T-helper 2 cell treated with Interferon-gamma antibody and Interleukin-4, amounts not matched to agents 5 μg/mL and 100 μg/mL, for 36 hours (primary cell): ENCODE measurements around the gene LIN37.

ENCODE experiments used
- DNase-seq: peaks from one replicate; pipeline ENCODE4 v3.0.0; 2021; ENCODE audit warnings: low spot score
- H3K27ac Mint-ChIP-seq: one replicate; pipeline ENCODE4 v1.8.0; 2021; ENCODE audit warnings: mild to moderate bottlenecking, mixed read lengths
- H3K27me3 Mint-ChIP-seq: one replicate; pipeline ENCODE4 v1.8.0; 2021; ENCODE audit warnings: low read depth, mixed read lengths
- H3K36me3 Mint-ChIP-seq: one replicate; pipeline ENCODE4 v1.8.0; 2021; ENCODE audit warnings: low read depth, mixed read lengths
- H3K4me1 Mint-ChIP-seq: one replicate; pipeline ENCODE4 v1.8.0; 2021; ENCODE audit warnings: low read depth, mixed read lengths
- H3K4me3 Mint-ChIP-seq: one replicate; pipeline ENCODE4 v1.8.0; 2022; ENCODE audit warnings: mild to moderate bottlenecking, moderate library complexity, mixed read lengths
- H3K9me3 Mint-ChIP-seq: one replicate; pipeline ENCODE4 v1.8.0; 2021; ENCODE audit warnings: mixed read lengths

The LIN37 gene

GRCh38 chr19:35736913-35737886, 11.2 kb upstream of the LIN37 start:
- Mint-ChIP-seq H3K4me3 (peak overlapping the region; percentile 34), H3K27ac (peak overlapping the region; percentile 81), H3K27me3 (no peaks in the 10 kb centered on the region), H3K36me3 (peaks cover 43% of the 10 kb centered on the region), H3K4me1 (peaks cover 18% of the 10 kb centered on the region), H3K9me3 (no peaks in the 10 kb centered on the region)
- no peak for DNase-seq

GRCh38 chr19:35738021-35738886, 10.1 kb upstream of the LIN37 start:
- Mint-ChIP-seq H3K4me3 (no peak overlapping the region), H3K4me1 (peaks cover 25% of the 10 kb centered on the region), H3K27me3 (no peaks in the 10 kb centered on the region), H3K9me3 (no peaks in the 10 kb centered on the region), H3K27ac (no peak overlapping the region), H3K36me3 (peaks cover 50% of the 10 kb centered on the region)
- DNase-seq = no peak

GRCh38 chr19:35738887-35739229, 9.5 kb upstream of the LIN37 start:
- no peak for DNase-seq
- H3K4me1 Mint-ChIP-seq = peaks cover 28% of the 10 kb centered on the region
- H3K27ac Mint-ChIP-seq = no peak overlapping the region
- H3K4me3 Mint-ChIP-seq = no peak overlapping the region
- H3K9me3 Mint-ChIP-seq = no peaks in the 10 kb centered on the region
- no peaks in the 10 kb centered on the region for H3K27me3 Mint-ChIP-seq
- H3K36me3 Mint-ChIP-seq = peaks cover 48% of the 10 kb centered on the region

- H3K27ac Mint-ChIP-seq = no peak overlapping the region
- DNase-seq = no peak
- peaks cover 43% of the 10 kb centered on the region for H3K36me3 Mint-ChIP-seq
- no peaks in the 10 kb centered on the region for H3K9me3 Mint-ChIP-seq
- peak overlapping the region; percentile 62 for H3K4me3 Mint-ChIP-seq
- peaks cover 33% of the 10 kb centered on the region for H3K4me1 Mint-ChIP-seq
- H3K27me3 Mint-ChIP-seq = no peaks in the 10 kb centered on the region
Observed at GRCh38 chr19:35739275-35740107, 8.9 kb upstream of the LIN37 start.

- H3K4me1 Mint-ChIP-seq = peaks cover 36% of the 10 kb centered on the region
- H3K27ac Mint-ChIP-seq = peak overlapping the region; percentile 92
- H3K27me3 Mint-ChIP-seq = no peaks in the 10 kb centered on the region
- peak overlapping the region; percentile 90 for H3K4me3 Mint-ChIP-seq
- H3K36me3 Mint-ChIP-seq = peaks cover 37% of the 10 kb centered on the region
- DNase-seq = no peak
- no peaks in the 10 kb centered on the region for H3K9me3 Mint-ChIP-seq
Observed at GRCh38 chr19:35740108-35740422, 8.3 kb upstream of the LIN37 start.

GRCh38 chr19:35740423-35741202, 7.8 kb upstream of the LIN37 start:
- H3K27ac Mint-ChIP-seq = peak overlapping the region; percentile 92
- DNase-seq = peak; percentile 95
- peaks cover 36% of the 10 kb centered on the region for H3K36me3 Mint-ChIP-seq
- peaks cover 39% of the 10 kb centered on the region for H3K4me1 Mint-ChIP-seq
- H3K27me3 Mint-ChIP-seq = no peaks in the 10 kb centered on the region
- peak overlapping the region; percentile 90 for H3K4me3 Mint-ChIP-seq
- H3K9me3 Mint-ChIP-seq = no peaks in the 10 kb centered on the region

GRCh38 chr19:35741203-35741515, 7.2 kb upstream of the LIN37 start:
- peaks cover 33% of the 10 kb centered on the region for H3K36me3 Mint-ChIP-seq
- no peak for DNase-seq
- peak overlapping the region; percentile 90 for H3K4me3 Mint-ChIP-seq
- no peaks in the 10 kb centered on the region for H3K9me3 Mint-ChIP-seq
- no peaks in the 10 kb centered on the region for H3K27me3 Mint-ChIP-seq
- peaks cover 40% of the 10 kb centered on the region for H3K4me1 Mint-ChIP-seq
- peak overlapping the region; percentile 92 for H3K27ac Mint-ChIP-seq

GRCh38 chr19:35742121-35742724, 6.2 kb upstream of the LIN37 start, which contains the start of gene IGFLR1:
Gene IGFLR1, minus strand, starts transcription at chr19:35742452. Its CDS starts 1,272 bp downstream, at chr19:35741180.
- H3K4me1 Mint-ChIP-seq = peaks cover 41% of the 10 kb centered on the region
- H3K4me3 Mint-ChIP-seq = peak within 1 kb of the TSS; percentile 91
- DNase-seq = peak; percentile 88
- no peaks in the 10 kb centered on the region for H3K9me3 Mint-ChIP-seq
- no peaks in the 10 kb centered on the region for H3K27me3 Mint-ChIP-seq
- H3K27ac Mint-ChIP-seq = peak within 1 kb of the TSS; percentile 95
- peaks cover 24% of the 10 kb centered on the region for H3K36me3 Mint-ChIP-seq

GRCh38 chr19:35743640-35744429, 4.5 kb upstream of the LIN37 start:
- Mint-ChIP-seq H3K4me3 (peak overlapping the region; percentile 91), H3K27ac (peak overlapping the region; percentile 100)

GRCh38 chr19:35744430-35745327, 3.7 kb upstream of the LIN37 start:
- peak; percentile 92 for DNase-seq
- Mint-ChIP-seq H3K4me3 (peak overlapping the region; percentile 91), H3K27ac (peak overlapping the region; percentile 100), H3K36me3 (peaks cover 15% of the 10 kb centered on the region), H3K9me3 (no peaks in the 10 kb centered on the region), H3K27me3 (no peaks in the 10 kb centered on the region), H3K4me1 (peaks cover 45% of the 10 kb centered on the region)

More at GRCh38 chr19:35743640-35744429, 4.5 kb upstream of the LIN37 start:
- H3K27me3 Mint-ChIP-seq = no peaks in the 10 kb centered on the region
- peaks cover 16% of the 10 kb centered on the region for H3K36me3 Mint-ChIP-seq
- H3K9me3 Mint-ChIP-seq = no peaks in the 10 kb centered on the region
- H3K4me1 Mint-ChIP-seq = peaks cover 45% of the 10 kb centered on the region
- DNase-seq = no peak

GRCh38 chr19:35745328-35746086, 2.9 kb upstream of the LIN37 start, which contains the start of the genes PSENEN and U2AF1L4:
Gene PSENEN, plus strand, starts transcription at chr19:35745651. Its CDS starts 280 bp downstream, at chr19:35745931.
Gene U2AF1L4, minus strand, starts transcription at chr19:35745418. Its CDS starts 27 bp downstream, at chr19:35745391.
- Mint-ChIP-seq H3K27ac (peak within 1 kb of the TSS; percentile 100), H3K4me3 (peak within 1 kb of the TSS; percentile 91), H3K27me3 (no peaks in the 10 kb centered on the region), H3K4me1 (peaks cover 49% of the 10 kb centered on the region), H3K9me3 (no peaks in the 10 kb centered on the region), H3K36me3 (peaks cover 15% of the 10 kb centered on the region)
- peak; percentile 99 for DNase-seq
